GM12878 (cell line): ENCODE data around the gene VPS39.

Source experiments
- CHD1 ChIP-seq: IDR thresholded peaks from 2 replicates; pipeline ENCODE4 v1.6.1; 2012; ENCODE audit warnings: low read depth, low read length, improper control_type of control experiment
- CTCF ChIP-seq, 3 experiments: IDR thresholded peaks in 2 of 3; conservative IDR thresholded peaks in 1 of 3; 2 replicates each; pipeline ENCODE4 v1.5.1; 2011; ENCODE audit warnings: low read depth in 3 of 3, low read length in 3 of 3, mild to moderate bottlenecking in 3 of 3, control low read depth in 2 of 3, moderate library complexity in 2 of 3, inconsistent platforms in 1 of 3, mixed read lengths in 1 of 3; ENCODE audit not compliant: control insufficient read depth in 2 of 3, insufficient read depth in 1 of 3; ENCODE audit errors: extremely low read depth in 1 of 3
- ESRRA ChIP-seq: IDR thresholded peaks from 2 replicates; pipeline ENCODE4 v1.6.1; 2012; ENCODE audit warnings: mild to moderate bottlenecking, low read length, improper control_type of control experiment
- ETV6 ChIP-seq, 2 experiments: fragments of 450-650 bp in 1 of 2; IDR thresholded peaks in 1 of 2; conservative IDR thresholded peaks in 1 of 2; 2 replicates each; pipeline ENCODE4 v1.6.1; 2014; ENCODE audit warnings: antibody characterized with exemption in 1 of 2, borderline replicate concordance in 1 of 2, low read depth in 1 of 2, mild to moderate bottlenecking in 1 of 2, moderate library complexity in 1 of 2
- KAT2A ChIP-seq: conservative IDR thresholded peaks from 2 replicates; pipeline ENCODE4 v1.6.1; 2011; ENCODE audit warnings: low read depth, low read length; ENCODE audit not compliant: control insufficient read depth
- PAX8 ChIP-seq: fragments of 450-650 bp; IDR thresholded peaks from 2 replicates; pipeline ENCODE4 v1.6.1; 2017; ENCODE audit warnings: mild to moderate bottlenecking, moderate library complexity
- REST ChIP-seq: IDR thresholded peaks from 2 replicates; pipeline ENCODE4 v1.6.1; 2012; ENCODE audit warnings: mild to moderate bottlenecking, low read depth, low read length
- TCF3 ChIP-seq: IDR thresholded peaks from 2 replicates; pipeline ENCODE4 v1.6.1; 2012; ENCODE audit warnings: low read depth, mild to moderate bottlenecking, low read length, borderline replicate concordance; ENCODE audit not compliant: insufficient read depth
- YBX1 ChIP-seq: fragments of 450-650 bp; IDR thresholded peaks from 2 replicates; pipeline ENCODE4 v1.6.1; 2016; ENCODE audit warnings: antibody characterized with exemption

GRCh38 chr15:42184736-42185135 is 23.4 kb downstream of the VPS39 start:
- TF ChIP-seq CHD1 (no peak), REST (no peak), YBX1 (no peak), KAT2A (no peak), CTCF (IDR thresholded peaks at IDR 0.05 in 2 of 3, conservative IDR thresholded peaks at IDR 0.05 in 1 of 3; ENCODE audit: control insufficient read depth in 2 of 3, extremely low read depth in 1 of 3, insufficient read depth in 1 of 3, low read depth in 3 of 3, low read length in 3 of 3) (no peak), TCF3 (no peak), PAX8 (no peak), ETV6 (conservative IDR thresholded peaks at IDR 0.05 in 1 of 2, IDR thresholded peaks at IDR 0.05 in 1 of 2; ENCODE audit: borderline replicate concordance in 1 of 2, low read depth in 1 of 2) (no peak), ESRRA (no peak)
